Activated effector memory CD4-positive, alpha-beta T cell treated with anti-CD3 and anti-CD28 coated beads, Interleukin-2, amount 50 U/mL, for 16 hours (primary cell): ENCODE data around the gene POLR3C.
A peak's percentile ranks its signal among the peaks of the same experiment; 100 is the strongest.
"Not testable (repeated sequence)": the region's sequence is repeated elsewhere in the genome, so short reads cannot be mapped to it uniquely, and the experiment has no call there.

ENCODE experiments used
- DNase-seq: peaks from one replicate; pipeline ENCODE4 v3.0.0-alpha.2; 2020

POLR3C gene

GRCh38 chr1:145824499-145824842, 471 bp downstream of the POLR3C start:
- DNase-seq = no peak

GRCh38 chr1:145826030-145826429, 2.0 kb downstream of the POLR3C start:
- DNase-seq = no peak

GRCh38 chr1:145827966-145828365, 4.0 kb downstream of the POLR3C start:
- DNase-seq = no peak

GRCh38 chr1:145828367-145829026, 4.5 kb downstream of the POLR3C start:
- no peak for DNase-seq

GRCh38 chr1:145830810-145831209, 6.8 kb downstream of the POLR3C start:
- not testable (repeated sequence) for DNase-seq

- no peak for DNase-seq
Measured at GRCh38 chr1:145837656-145838055, 13.7 kb downstream of the POLR3C start.

- no peak for DNase-seq
Measured at GRCh38 chr1:145843031-145843430, 19.0 kb downstream of the POLR3C start.

- DNase-seq = no peak
Measured at GRCh38 chr1:145845144-145845513, 21.1 kb downstream of the POLR3C start.

- peak; percentile 91 for DNase-seq
Measured at GRCh38 chr1:145845514-145846161, 21.6 kb downstream of the POLR3C start, which contains the start of gene NUDT17. NUDT17 (plus strand) TSS chr1:145845630; CDS start chr1:145845641, 11 bp downstream.

- DNase-seq = peak; percentile 65
Measured at GRCh38 chr1:145846201-145846612, 22.2 kb downstream of the POLR3C start.

GRCh38 chr1:145847827-145848226, 23.8 kb downstream of the POLR3C start:
- DNase-seq = no peak

- peak; percentile 55 for DNase-seq
Measured at GRCh38 chr1:145849356-145850160, 25.6 kb downstream of the POLR3C start.

GRCh38 chr1:145855426-145855948, 31.5 kb downstream of the POLR3C start:
- peak; percentile 46 for DNase-seq

GRCh38 chr1:145857170-145857569, 33.2 kb downstream of the POLR3C start:
- DNase-seq = no peak

- DNase-seq = peak; percentile 82
Measured at GRCh38 chr1:145858238-145858900, 34.4 kb downstream of the POLR3C start.

GRCh38 chr1:145858901-145859490, 35.0 kb downstream of the POLR3C start, which contains the start of gene PIAS3:
PIAS3 (minus strand) TSS chr1:145859081; CDS start chr1:145858990, 91 bp downstream.
- DNase-seq = peak; percentile 95

- peak; percentile 93 for DNase-seq
Measured at GRCh38 chr1:145859491-145860023, 35.6 kb downstream of the POLR3C start.

- no peak for DNase-seq
Measured at GRCh38 chr1:145863282-145864018, 39.5 kb downstream of the POLR3C start.

- DNase-seq = no peak
Measured at GRCh38 chr1:145868232-145868631, 44.2 kb downstream of the POLR3C start.

GRCh38 chr1:145871994-145872924, 48.3 kb downstream of the POLR3C start:
- DNase-seq = peak; percentile 73
